OCI-LY3 (cell line): Measurements from ENCODE around the gene EDN1.

Source experiments
- EZH2phosphoT487 ChIP-seq: fragments of 200-600 bp; shearing (Covaris generic); IDR thresholded peaks from 2 replicates; pipeline ENCODE4 v1.6.1; 2018; ENCODE audit warnings: antibody characterized with exemption, mixed run types, low read depth
- TF ChIP-seq, protein P1 (sequence below): fragments of 200-600, 300-600 bp; sonication (generic); IDR thresholded peaks from 2 replicates; pipeline ENCODE4 v1.5.1; 2014; ENCODE audit warnings: antibody characterized with exemption, low read length, low read depth

DNA sequence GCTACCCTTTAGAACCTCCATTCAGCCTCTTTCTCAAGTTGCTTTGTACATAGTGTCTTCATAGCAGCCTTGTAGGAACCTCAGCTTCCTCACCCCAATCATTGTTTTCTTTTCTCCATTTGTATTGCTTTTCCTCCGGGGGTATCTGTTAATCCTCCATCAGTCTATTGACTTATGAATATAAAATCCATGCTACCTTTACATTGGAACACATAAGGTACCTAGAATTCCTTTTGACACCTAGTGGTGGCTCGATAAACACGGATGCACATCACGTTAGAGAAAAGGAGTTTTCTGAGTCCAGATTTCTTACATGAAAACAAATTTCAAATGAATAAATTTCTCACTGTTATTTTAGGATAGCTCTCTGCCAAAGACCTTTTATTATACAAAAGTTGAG lies 6.3 kb upstream of the EDN1 start:
- TF ChIP-seq, protein P1, sequence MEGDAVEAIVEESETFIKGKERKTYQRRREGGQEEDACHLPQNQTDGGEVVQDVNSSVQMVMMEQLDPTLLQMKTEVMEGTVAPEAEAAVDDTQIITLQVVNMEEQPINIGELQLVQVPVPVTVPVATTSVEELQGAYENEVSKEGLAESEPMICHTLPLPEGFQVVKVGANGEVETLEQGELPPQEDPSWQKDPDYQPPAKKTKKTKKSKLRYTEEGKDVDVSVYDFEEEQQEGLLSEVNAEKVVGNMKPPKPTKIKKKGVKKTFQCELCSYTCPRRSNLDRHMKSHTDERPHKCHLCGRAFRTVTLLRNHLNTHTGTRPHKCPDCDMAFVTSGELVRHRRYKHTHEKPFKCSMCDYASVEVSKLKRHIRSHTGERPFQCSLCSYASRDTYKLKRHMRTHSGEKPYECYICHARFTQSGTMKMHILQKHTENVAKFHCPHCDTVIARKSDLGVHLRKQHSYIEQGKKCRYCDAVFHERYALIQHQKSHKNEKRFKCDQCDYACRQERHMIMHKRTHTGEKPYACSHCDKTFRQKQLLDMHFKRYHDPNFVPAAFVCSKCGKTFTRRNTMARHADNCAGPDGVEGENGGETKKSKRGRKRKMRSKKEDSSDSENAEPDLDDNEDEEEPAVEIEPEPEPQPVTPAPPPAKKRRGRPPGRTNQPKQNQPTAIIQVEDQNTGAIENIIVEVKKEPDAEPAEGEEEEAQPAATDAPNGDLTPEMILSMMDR: no peak
- TF ChIP-seq EZH2phosphoT487: no peak
